Sigmoid colon (tissue), 4 donors: ENCODE data around the gene NDE1.

Experiments used
- CTCF ChIP-seq, 4 experiments: fragments of 450-650 bp in 3 of 4; fragments of 200-600 bp in 1 of 4; IDR thresholded peaks; one replicate each; pipeline ENCODE4 v1.5.1; 2016 to 2019; ENCODE audit warnings: antibody characterized with exemption in 4 of 4, mild to moderate bottlenecking in 3 of 4, moderate library complexity in 2 of 4
- EP300 ChIP-seq, 4 donors: sonication (generic); formaldehyde crosslinking; IDR thresholded peaks; one replicate each; pipeline ENCODE4 v1.6.1; 2017; ENCODE audit warnings: antibody characterized with exemption in 4 of 4
- POLR2A ChIP-seq, 2 donors: fragments of 450-650 bp; IDR thresholded peaks; one replicate each; pipeline ENCODE4 v1.6.1; 2016; ENCODE audit warnings: antibody characterized with exemption in 2 of 2, mild to moderate bottlenecking in 2 of 2, moderate library complexity in 2 of 2
- POLR2AphosphoS5 ChIP-seq, 4 donors: sonication (generic); formaldehyde crosslinking; IDR thresholded peaks; one replicate each; pipeline ENCODE4 v1.6.1; 2017; ENCODE audit warnings: antibody characterized with exemption in 4 of 4

- TF ChIP-seq CTCF (IDR thresholded peaks at IDR 0.05): no peak
- TF ChIP-seq POLR2AphosphoS5 (IDR thresholded peaks at IDR 0.05): peak; percentile 20 to 62 (median 48)
- TF ChIP-seq POLR2A (IDR thresholded peaks at IDR 0.05): no peak
- TF ChIP-seq EP300 (IDR thresholded peaks at IDR 0.05): no peak
Observed at GRCh38 chr16:15749371-15749770, 99.3 kb downstream of the NDE1 start.
